ENCODE results near the gene MVK. TPM values are rescaled to one million over a fixed set of nuclear protein-coding genes. Genes with fewer than 3 reads are reported as not detected.

The MVK gene
- total and polyA plus RNA-seq, 12 donors = 10.8 to 194 (median 25.2) TPM

DNA sequence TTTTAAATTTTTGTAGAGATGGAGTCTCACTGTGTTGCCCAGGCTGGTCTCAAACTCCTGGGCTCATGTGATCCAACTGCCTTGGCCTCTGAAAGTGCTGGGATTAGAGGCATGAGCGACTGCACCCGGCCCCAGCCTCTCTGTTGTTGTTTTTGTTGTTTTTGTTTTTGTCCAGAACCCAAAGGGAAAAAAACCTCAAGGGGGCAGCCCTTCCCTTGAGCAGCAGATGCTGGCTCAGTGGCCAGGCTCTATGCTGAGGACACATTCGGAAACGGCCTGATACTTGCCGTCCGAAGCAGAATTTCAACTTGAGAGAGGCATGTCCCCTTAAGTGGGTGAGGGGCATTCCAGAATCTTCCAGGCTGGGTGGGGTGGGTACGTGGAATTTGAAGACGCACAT, 6.7 kb downstream of the MVK start:
- H3K9me3 ChIP-seq (replicated peaks in 1 of 3) = no peaks in the 10 kb centered on the region
- 83 to 88% (median 87%) methylated on average over 8 of the region's 8 CpGs for WGBS, 4 donors
- no peak for DNase-seq

GRCh38 chr12:109580684-109581333, 7.2 kb downstream of the MVK start:
- H3K27ac ChIP-seq = no peak overlapping the region
- TF ChIP-seq, protein P1, sequence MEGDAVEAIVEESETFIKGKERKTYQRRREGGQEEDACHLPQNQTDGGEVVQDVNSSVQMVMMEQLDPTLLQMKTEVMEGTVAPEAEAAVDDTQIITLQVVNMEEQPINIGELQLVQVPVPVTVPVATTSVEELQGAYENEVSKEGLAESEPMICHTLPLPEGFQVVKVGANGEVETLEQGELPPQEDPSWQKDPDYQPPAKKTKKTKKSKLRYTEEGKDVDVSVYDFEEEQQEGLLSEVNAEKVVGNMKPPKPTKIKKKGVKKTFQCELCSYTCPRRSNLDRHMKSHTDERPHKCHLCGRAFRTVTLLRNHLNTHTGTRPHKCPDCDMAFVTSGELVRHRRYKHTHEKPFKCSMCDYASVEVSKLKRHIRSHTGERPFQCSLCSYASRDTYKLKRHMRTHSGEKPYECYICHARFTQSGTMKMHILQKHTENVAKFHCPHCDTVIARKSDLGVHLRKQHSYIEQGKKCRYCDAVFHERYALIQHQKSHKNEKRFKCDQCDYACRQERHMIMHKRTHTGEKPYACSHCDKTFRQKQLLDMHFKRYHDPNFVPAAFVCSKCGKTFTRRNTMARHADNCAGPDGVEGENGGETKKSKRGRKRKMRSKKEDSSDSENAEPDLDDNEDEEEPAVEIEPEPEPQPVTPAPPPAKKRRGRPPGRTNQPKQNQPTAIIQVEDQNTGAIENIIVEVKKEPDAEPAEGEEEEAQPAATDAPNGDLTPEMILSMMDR (IDR thresholded peaks at IDR 0.05) = no peak
- TF ChIP-seq POLR2A (IDR thresholded peaks at IDR 0.05) = no peak
- no peaks in the 10 kb centered on the region for H3K9me3 ChIP-seq (replicated peaks in 1 of 3)
- no peaks in the 10 kb centered on the region for H3K27me3 ChIP-seq
- no peak for DNase-seq
- H3K4me3 ChIP-seq = no peak overlapping the region
- 89 to 95% (median 90%) methylated on average over 13 of the region's 13 CpGs for WGBS, 4 donors
- peaks cover 0 to 70% of the 10 kb centered on the region in 2 donors for H3K36me3 ChIP-seq (replicated peaks in 1 of 2)
- intact Hi-C loops (cut with DNase I) = no loop called here
- H3K4me1 ChIP-seq (replicated peaks in 1 of 2) = no peaks in the 10 kb centered on the region

More for the DNA sequence above, 6.7 kb downstream of the MVK start:
- H3K27ac ChIP-seq = no peak overlapping the region
- H3K4me1 ChIP-seq (replicated peaks in 1 of 2) = no peaks in the 10 kb centered on the region
- H3K27me3 ChIP-seq = no peaks in the 10 kb centered on the region
- no peak overlapping the region for H3K4me3 ChIP-seq
- peaks cover 0 to 72% of the 10 kb centered on the region in 2 donors for H3K36me3 ChIP-seq (replicated peaks in 1 of 2)
- TF ChIP-seq POLR2A (IDR thresholded peaks at IDR 0.05) = no peak
- TF ChIP-seq, protein P1 (IDR thresholded peaks at IDR 0.05) = no peak
- intact Hi-C loops (cut with DNase I) = no loop called here

- H3K9me3 ChIP-seq (replicated peaks in 1 of 3) = no peaks in the 10 kb centered on the region
- no peak overlapping the region for H3K4me3 ChIP-seq
- 91 to 97% (median 93%) methylated on average over 15 to 18 of the region's 18 CpGs for WGBS, 4 donors
- peaks cover 0 to 68% of the 10 kb centered on the region in 2 donors for H3K36me3 ChIP-seq (replicated peaks in 1 of 2)
- no peak for DNase-seq
- no peaks in the 10 kb centered on the region for H3K4me1 ChIP-seq (replicated peaks in 1 of 2)
- intact Hi-C loops (cut with DNase I) = no loop called here
- no peaks in the 10 kb centered on the region for H3K27me3 ChIP-seq
- no peak overlapping the region for H3K27ac ChIP-seq
- no peak for TF ChIP-seq POLR2A (IDR thresholded peaks at IDR 0.05)
- TF ChIP-seq, protein P1 (IDR thresholded peaks at IDR 0.05) = no peak
These were observed 7.7 kb downstream of the MVK start for GRCh38 chr12:109581334-109581691.

GRCh38 chr12:109581856-109582255, 8.3 kb downstream of the MVK start:
- Histone ChIP-seq H3K4me1 (replicated peaks in 1 of 2) (no peaks in the 10 kb centered on the region), H3K27ac (no peak overlapping the region), H3K36me3 (replicated peaks in 1 of 2) (peaks cover 0 to 64% of the 10 kb centered on the region in 2 donors), H3K9me3 (replicated peaks in 1 of 3) (no peaks in the 10 kb centered on the region), H3K27me3 (no peaks in the 10 kb centered on the region), H3K4me3 (no peak overlapping the region)
- 87 to 96% (median 93%) methylated on average over 8 of the region's 8 CpGs for WGBS, 4 donors
- TF ChIP-seq, protein P1 (IDR thresholded peaks at IDR 0.05) = no peak
- no peak for TF ChIP-seq POLR2A (IDR thresholded peaks at IDR 0.05)
- intact Hi-C loops (cut with DNase I) = no loop called here
- DNase-seq = no peak

All from adrenal gland (tissue), 12 donors.